HG02623 (cell line): ENCODE measurements around the gene TOX3.

Experiments used
- ATAC-seq: cut with Tn5 transposase; IDR thresholded peaks from one replicate; pipeline ENCODE4 v1.9.1; 2021; ENCODE audit warnings: moderate library complexity; ENCODE audit not compliant: unreplicated experiment

Gene TOX3

GRCh38 chr16:52539191-52539590 is 7.8 kb downstream of the TOX3 start:
- no peak for ATAC-seq

DNA sequence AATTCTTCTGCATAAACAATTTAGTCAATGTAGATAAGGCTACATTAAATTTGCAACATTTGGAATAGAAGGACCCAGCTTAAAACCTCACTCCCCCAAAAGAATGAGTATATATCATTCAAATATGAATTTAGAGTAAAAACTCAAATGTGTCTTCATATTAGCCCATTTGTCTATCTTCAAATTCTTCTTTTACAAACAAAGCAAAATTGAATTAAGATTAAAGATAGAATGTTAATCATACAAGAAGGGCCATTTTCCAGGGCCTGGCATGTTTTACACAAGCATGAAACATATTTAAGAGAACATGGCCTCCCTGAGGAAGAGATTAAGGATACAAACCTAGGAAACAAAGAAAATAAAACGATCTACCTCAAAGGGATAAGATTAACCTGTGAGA is 8.4 kb downstream of the TOX3 start:
- no peak for ATAC-seq

GRCh38 chr16:52537516-52537915 is 9.4 kb downstream of the TOX3 start:
- no peak for ATAC-seq

- no peak for ATAC-seq
These were observed 11.9 kb downstream of the TOX3 start for GRCh38 chr16:52535076-52535475.

GRCh38 chr16:52533296-52533695 is 13.6 kb downstream of the TOX3 start:
- ATAC-seq, result no peak

- no peak for ATAC-seq
These were observed 14.6 kb downstream of the TOX3 start for GRCh38 chr16:52532384-52532783.

- no peak for ATAC-seq
These were observed 17.7 kb downstream of the TOX3 start for GRCh38 chr16:52529226-52529625.

- ATAC-seq, result no peak
These were observed 18.4 kb downstream of the TOX3 start for GRCh38 chr16:52528393-52529065.

GRCh38 chr16:52526830-52527229 is 20.1 kb downstream of the TOX3 start:
- ATAC-seq, result no peak

DNA sequence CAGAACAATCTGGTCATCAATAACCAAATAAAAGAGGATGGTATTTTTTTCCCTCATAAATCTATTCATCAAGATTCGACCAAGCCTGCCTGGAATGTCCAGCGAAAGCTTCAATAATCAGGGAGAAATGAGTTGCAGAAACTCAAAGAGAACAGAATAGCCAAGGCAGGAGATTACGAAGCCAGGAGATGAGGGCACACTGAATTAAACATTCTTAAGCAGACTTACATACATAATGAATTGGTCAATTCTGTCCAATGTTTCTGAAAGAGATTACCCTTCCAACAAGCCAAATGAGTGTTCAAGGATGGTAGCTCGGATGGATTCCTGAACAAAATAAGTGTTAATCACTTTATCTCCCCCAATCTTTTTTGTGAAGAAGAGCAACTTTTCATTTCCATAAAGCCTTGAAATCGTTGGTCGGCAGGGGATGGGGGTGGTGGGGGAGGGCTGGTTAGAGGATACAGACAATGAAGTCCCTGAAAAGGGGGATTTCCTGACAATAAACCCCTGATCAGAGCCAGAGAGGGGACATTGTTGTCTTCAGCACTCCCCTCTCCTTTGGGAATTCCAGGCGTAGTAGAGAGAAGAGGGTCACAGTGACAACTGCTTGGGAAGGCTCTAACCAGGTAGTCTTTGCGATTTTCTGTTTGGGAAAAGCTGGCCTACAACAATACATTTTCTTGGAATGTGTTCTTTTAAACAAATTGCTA is 20.7 kb downstream of the TOX3 start:
- ATAC-seq, result no peak

DNA sequence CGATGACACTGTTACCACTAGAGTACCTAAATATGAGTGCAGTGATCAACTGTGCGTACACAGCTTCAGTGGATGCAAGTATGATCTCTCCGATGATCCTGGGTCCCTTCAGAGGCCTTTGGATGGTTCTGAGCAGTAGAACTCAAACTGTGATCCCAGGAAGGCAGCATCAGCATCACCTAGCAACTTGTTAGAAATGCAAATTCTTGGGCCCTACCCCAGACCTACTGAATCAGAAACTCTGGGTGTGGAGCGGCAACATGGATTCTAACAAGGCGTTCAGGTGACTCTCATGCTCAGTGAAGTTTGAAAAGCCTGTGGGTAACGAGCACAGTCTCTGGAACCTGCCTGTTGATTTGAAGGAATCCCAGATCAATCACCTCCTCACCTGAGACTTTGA is 25.4 kb downstream of the TOX3 start:
- no peak for ATAC-seq

DNA sequence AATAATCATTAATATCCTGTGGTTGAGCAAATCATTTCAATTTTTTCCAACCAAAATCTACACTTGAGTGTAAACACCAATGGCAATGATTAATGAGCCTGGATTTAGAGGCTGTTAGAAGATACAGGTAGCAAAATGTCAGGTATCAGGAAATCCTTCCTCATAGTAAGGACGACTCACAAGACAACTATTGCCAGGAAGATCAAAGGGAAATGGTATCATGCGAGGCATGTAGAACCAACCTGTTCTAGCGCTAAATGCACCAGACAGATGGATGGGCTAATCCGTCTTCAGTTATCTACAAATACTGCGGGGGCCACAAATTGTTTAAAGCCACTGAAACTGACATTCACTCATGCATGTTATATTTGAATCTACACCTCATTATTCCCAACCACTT is 28.1 kb downstream of the TOX3 start:
- ATAC-seq, result no peak

- no peak for ATAC-seq
These were observed 31.8 kb downstream of the TOX3 start for GRCh38 chr16:52515068-52515671.

DNA sequence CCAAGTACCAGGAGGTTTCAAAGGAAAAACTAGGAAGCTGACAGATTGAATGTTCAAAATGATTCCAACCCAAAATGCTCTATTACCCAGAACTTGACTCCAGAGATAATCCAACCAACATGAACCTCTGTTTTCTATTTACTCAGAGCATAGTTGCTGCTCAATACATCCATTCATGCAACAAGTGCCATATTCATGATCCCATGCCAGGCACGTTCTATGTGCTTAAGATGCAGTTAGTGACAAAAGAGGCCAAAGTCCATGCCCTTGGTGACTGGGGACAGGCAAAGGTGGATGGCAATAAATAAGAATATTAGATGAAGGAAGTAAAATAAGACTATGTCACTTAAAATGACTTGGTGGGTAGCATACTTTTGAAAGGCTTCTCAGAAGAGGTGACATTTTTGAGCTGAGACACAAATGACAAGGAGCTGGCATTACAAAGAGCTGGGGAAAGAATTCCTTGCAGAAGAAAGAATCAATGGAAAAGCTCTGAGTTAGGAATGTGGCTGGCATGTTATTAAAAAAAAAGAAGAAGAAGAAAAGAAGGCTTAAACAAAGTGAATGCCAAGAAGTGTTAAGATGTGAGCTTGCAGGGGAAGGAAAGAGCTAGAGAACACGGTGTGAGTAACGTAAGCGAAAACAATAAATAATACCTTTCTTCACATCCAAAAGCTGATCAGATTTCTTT is 34.5 kb downstream of the TOX3 start:
- no peak for ATAC-seq

- ATAC-seq, result no peak
These were observed 45.2 kb downstream of the TOX3 start for GRCh38 chr16:52501746-52502145.

DNA sequence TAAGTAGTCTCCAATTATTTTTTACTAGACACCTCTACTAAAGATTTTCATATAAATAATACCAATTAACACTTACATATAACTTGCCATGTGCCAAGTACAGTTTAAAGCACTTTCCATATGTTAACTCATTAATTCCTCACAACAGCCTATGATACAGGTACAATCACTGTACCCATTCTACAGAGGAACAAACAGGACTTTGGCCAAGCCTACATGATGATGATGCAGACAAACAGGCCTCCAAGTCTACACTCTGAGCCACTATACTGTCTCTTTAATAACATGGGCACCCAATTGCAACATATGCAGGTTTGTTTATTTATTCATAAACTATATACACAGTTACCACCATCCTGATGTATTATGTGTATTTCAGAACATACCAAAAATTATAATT is 46.0 kb downstream of the TOX3 start:
- no peak for ATAC-seq

- ATAC-seq, result no peak
These were observed 47.9 kb downstream of the TOX3 start for GRCh38 chr16:52499060-52499440.

DNA sequence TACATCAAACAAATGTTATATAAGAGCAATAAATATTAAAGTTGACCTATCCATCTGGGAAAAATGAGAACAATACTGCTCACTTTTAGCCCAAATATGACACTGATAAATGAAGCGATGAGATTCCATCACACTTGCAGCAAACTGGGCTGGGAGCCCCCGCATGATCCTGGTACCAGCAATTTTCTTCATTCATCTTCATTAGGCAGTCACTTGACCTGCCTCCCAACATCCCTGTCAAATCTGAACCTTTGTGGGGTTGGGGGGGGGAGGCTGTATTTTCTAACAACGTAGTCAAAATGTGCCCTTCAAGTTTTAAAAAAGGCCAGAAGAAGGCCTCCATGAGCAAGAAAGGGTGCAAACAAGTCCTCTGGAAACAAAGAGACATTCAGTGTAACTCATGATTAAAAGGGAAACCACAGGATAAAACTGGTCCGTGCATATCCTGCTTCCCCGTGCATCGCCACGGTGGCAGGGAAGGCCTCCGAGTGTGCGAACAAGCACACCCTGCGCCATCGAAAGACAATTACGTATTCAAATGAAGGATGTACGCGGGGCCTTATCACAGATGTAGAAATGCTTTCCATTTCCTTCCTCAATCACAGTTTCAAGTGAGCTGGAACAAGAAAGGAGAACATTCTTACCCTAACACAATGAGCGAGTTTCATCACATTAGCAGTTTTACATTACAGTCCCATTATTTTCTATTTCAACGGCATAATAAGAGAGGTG is 48.4 kb downstream of the TOX3 start:
- no peak for ATAC-seq

DNA sequence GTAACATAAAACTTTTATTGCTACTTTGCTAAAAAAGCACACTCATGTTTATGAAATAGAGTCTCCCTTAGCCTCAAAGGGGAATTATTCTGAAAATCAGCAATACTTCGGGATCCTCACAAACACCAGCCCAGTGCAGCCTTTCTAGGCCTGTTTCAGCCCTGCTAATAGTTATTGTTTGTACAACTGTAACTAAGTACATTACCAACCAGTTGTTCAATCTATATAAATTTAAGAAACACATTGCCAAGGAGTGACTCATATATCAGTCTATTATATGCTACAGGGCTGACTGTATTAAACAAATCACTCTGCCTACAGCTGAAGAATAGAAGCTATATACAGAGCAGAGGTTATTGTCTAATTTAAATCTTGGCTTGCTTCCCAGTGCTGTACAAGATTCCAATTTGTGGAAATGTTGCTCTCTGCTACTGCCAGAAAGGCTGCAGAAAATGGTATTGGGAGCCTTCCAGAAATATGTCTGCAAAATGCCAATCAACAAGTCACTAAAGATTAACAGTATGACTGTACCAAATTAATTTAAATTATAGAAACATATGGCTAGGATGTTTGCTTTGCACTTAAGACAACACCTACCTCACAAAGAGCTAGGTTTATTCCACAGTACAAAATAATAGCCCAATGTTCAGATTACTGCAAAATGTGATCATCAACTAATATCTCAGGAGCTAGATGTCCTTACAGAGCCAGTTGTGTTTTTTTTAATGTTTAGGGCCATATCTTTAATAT is 49.7 kb downstream of the TOX3 start:
- ATAC-seq, result no peak

DNA sequence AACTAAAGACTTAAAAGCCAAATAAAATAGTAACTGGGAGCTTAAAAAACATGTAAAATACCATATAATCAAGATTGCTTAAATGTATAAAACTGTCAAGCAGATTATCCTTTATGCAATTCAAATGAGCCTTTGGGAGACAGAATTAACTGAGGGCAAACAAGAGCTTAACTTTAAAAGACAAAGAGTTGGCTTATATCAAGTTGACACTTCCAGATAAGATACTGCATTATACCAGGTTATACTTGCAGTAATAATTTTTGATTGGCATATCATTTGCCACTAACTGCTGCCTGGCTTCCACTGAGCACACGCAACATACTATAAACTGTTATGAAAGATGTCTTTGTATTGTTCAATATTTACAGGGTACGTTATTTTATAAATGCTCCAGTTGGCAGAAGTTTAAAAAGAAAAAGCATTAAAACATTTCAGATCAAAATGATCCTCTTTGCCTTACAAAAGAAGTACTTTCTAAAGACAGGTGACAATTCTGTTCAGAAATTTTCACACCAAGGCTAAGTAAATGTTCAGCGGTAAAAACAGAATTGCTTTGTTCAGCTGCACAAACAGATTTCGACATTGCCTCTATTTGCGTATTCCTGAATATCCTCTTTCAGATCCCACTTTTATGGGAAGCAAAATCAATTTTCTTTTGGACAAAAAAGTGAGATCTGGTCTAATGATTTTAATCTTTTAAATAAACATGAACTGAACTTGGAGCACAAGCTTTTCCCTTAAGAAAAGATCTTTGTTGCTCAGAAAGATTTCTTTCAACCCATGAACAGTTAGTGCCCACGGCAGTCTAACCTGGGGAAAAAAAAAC is 50.7 kb downstream of the TOX3 start:
- ATAC-seq, result no peak
